GM18951 (cell line): ENCODE results near the gene GNAZ.

Experiments used
- POLR2A ChIP-seq: IDR thresholded peaks from 4 replicates; pipeline ENCODE4 v1.6.1; 2011; ENCODE audit warnings: mild to moderate bottlenecking; ENCODE audit not compliant: insufficient read length, insufficient read depth; ENCODE audit errors: extremely low read depth
- in situ Hi-C: fragments of 300-500 bp; cut with MboI; formaldehyde crosslinking; loops from one replicate; pipeline ENCODE4 v1.12.0; 2022; ENCODE audit warnings: low sequenced_read_pairs, mixed read lengths, inconsistent platforms; ENCODE audit not compliant: unreplicated experiment

Gene GNAZ

GRCh38 chr22:23102002-23102655 lies 31.8 kb downstream of the GNAZ start:
- no peak for TF ChIP-seq POLR2A
- in situ Hi-C loops, result no loop called here

GRCh38 chr22:23102776-23103175 lies 32.5 kb downstream of the GNAZ start:
- in situ Hi-C loops, result no loop called here
- no peak for TF ChIP-seq POLR2A

- TF ChIP-seq POLR2A, result no peak
- in situ Hi-C loops, result no loop called here
These were observed 33.1 kb downstream of the GNAZ start for GRCh38 chr22:23103199-23103954.

GRCh38 chr22:23104187-23104971 lies 34.1 kb downstream of the GNAZ start:
- TF ChIP-seq POLR2A, result no peak

GRCh38 chr22:23105304-23105703 lies 35.0 kb downstream of the GNAZ start:
- in situ Hi-C loops, result no loop called here

More at GRCh38 chr22:23104187-23104971, 34.1 kb downstream of the GNAZ start:
- in situ Hi-C loops, result no loop called here

GRCh38 chr22:23105919-23106318 lies 35.6 kb downstream of the GNAZ start:
- in situ Hi-C loops, result no loop called here
- no peak for TF ChIP-seq POLR2A

More at GRCh38 chr22:23105304-23105703, 35.0 kb downstream of the GNAZ start:
- no peak for TF ChIP-seq POLR2A

- TF ChIP-seq POLR2A, result no peak
- in situ Hi-C loops, result no loop called here
These were observed 36.0 kb downstream of the GNAZ start for GRCh38 chr22:23106344-23106743.

- in situ Hi-C loops, result no loop called here
- no peak for TF ChIP-seq POLR2A
These were observed 36.6 kb downstream of the GNAZ start for GRCh38 chr22:23106906-23107367.

- in situ Hi-C loops, result no loop called here
These were observed 37.3 kb downstream of the GNAZ start for GRCh38 chr22:23107487-23108248.

GRCh38 chr22:23108249-23109078 lies 38.1 kb downstream of the GNAZ start:
- in situ Hi-C loops, result no loop called here
- no peak for TF ChIP-seq POLR2A

More at GRCh38 chr22:23107487-23108248, 37.3 kb downstream of the GNAZ start:
- no peak for TF ChIP-seq POLR2A

GRCh38 chr22:23109079-23109347 lies 38.7 kb downstream of the GNAZ start:
- in situ Hi-C loops, result no loop called here
- no peak for TF ChIP-seq POLR2A

- in situ Hi-C loops, result no loop called here
- TF ChIP-seq POLR2A, result no peak
These were observed 39.2 kb downstream of the GNAZ start for GRCh38 chr22:23109441-23109978.
